B cell (primary cell): ENCODE measurements around the gene NTM. TPM values are rescaled to one million over a fixed set of nuclear protein-coding genes. Genes with fewer than 3 reads are reported as not detected.

Experiments used
- ATAC-seq: fragments of 200-7000 bp; cut with Tn5 transposase; one replicate; pipeline ENCODE4 v1.10.0; 2021; ENCODE audit warnings: low read depth, mild to moderate bottlenecking, moderate number of reproducible peaks, moderate library complexity
- CTCF ChIA-PET: fragments of 350-600 bp; sonication (Branson Sonifier 250); formaldehyde crosslinking; loops from one replicate; lab custom pipeline; 2021; ENCODE audit warnings: antibody characterized with exemption, inconsistent platforms; lab: Charles Lee
- POLR2A ChIA-PET: fragments of 350-600 bp; sonication (Branson Sonifier 250); formaldehyde crosslinking; loops from one replicate; lab custom pipeline; 2021; ENCODE audit warnings: antibody characterized with exemption; lab: Charles Lee
- DNase-seq: peaks from one replicate; pipeline ENCODE4 v3.0.0; 2013
- H2AFZ ChIP-seq: 2 replicates; pipeline ENCODE4 v1.6.1; 2012; ENCODE audit warnings: mild to moderate bottlenecking, low read depth, low read length; ENCODE audit not compliant: insufficient read depth, poor library complexity, severe bottlenecking
- H3K27ac ChIP-seq, 2 donors: 1 replicate in 1 of 2; 2 replicates in 1 of 2; pipeline ENCODE4 v1.5.1; 2012 to 2013; ENCODE audit warnings: low read length in 2 of 2, mild to moderate bottlenecking in 2 of 2, moderate library complexity in 1 of 2
- H3K27me3 ChIP-seq, 4 experiments: fragments of 200-600 bp in 1 of 4; sonication (generic) in 1 of 4; replicated peaks in 1 of 4; 1 replicate in 2 of 4; 2 replicates in 2 of 4; pipeline versions ENCODE4 v1.6.1 to v1.7.0; 2013 to 2016; ENCODE audit warnings: low read length in 3 of 4, mild to moderate bottlenecking in 2 of 4, mixed read lengths in 1 of 4, moderate library complexity in 1 of 4; ENCODE audit not compliant: insufficient read depth in 4 of 4, control insufficient read depth in 3 of 4; ENCODE audit errors: control extremely low read depth in 1 of 4
- H3K36me3 ChIP-seq, 2 experiments: replicated peaks in 1 of 2; 1 replicate in 1 of 2; 2 replicates in 1 of 2; pipeline versions ENCODE4 v1.6.1 to v1.7.1; 2013; ENCODE audit warnings: low read length in 1 of 2; ENCODE audit not compliant: insufficient read depth in 2 of 2, control insufficient read depth in 1 of 2; ENCODE audit errors: control extremely low read depth in 1 of 2, extremely low read depth in 1 of 2
- H3K4me1 ChIP-seq, 2 donors: fragments of 200-600 bp in 1 of 2; sonication (generic) in 1 of 2; 1 replicate in 1 of 2; 2 replicates in 1 of 2; pipeline versions ENCODE4 v1.5.1 to v1.6.1; 2013 to 2017; ENCODE audit warnings: low read length in 2 of 2; ENCODE audit not compliant: control insufficient read depth in 2 of 2, insufficient read depth in 2 of 2
- H3K4me2 ChIP-seq: replicated peaks from 2 replicates; pipeline ENCODE3; 2012; ENCODE audit warnings: mild to moderate bottlenecking, low read depth, low read length; ENCODE audit not compliant: poor library complexity, severe bottlenecking
- H3K4me3 ChIP-seq, 5 experiments: fragments of 200-600 bp in 1 of 5; sonication (generic) in 1 of 5; 1 replicate in 3 of 5; 2 replicates in 2 of 5; pipeline versions ENCODE4 v1.5.1 to v1.7.0; 2011 to 2016; ENCODE audit warnings: low read length in 4 of 5, mild to moderate bottlenecking in 4 of 5, low read depth in 2 of 5, control low read depth in 1 of 5, moderate library complexity in 1 of 5; ENCODE audit not compliant: insufficient read depth in 1 of 5; ENCODE audit errors: control extremely low read depth in 1 of 5, extremely low read depth in 1 of 5
- H3K79me2 ChIP-seq: fragments of 200-600 bp; sonication (generic); one replicate; pipeline ENCODE4 v1.6.0; 2016; ENCODE audit warnings: low read length; ENCODE audit not compliant: control insufficient read depth, insufficient read depth
- H3K9ac ChIP-seq: fragments of 200-600 bp; sonication (generic); 2 replicates; pipeline ENCODE4 v1.6.1; 2017; ENCODE audit warnings: mild to moderate bottlenecking, low read length, moderate library complexity
- H3K9me3 ChIP-seq, 3 donors: one replicate each; pipeline versions ENCODE4 v1.6.1 to v1.7.1; 2013; ENCODE audit warnings: low read length in 2 of 3; ENCODE audit not compliant: control insufficient read depth in 2 of 3, insufficient read depth in 1 of 3; ENCODE audit errors: control extremely low read depth in 1 of 3
- H4K20me1 ChIP-seq: 2 replicates; pipeline ENCODE4 v1.6.0; 2012; ENCODE audit warnings: mild to moderate bottlenecking, low read length; ENCODE audit not compliant: insufficient read depth, control insufficient read depth, poor library complexity, severe bottlenecking
- H3K27ac Mint-ChIP-seq: one replicate; pipeline ENCODE4 v1.8.0; 2021; ENCODE audit warnings: mixed read lengths
- H3K27me3 Mint-ChIP-seq: one replicate; pipeline ENCODE4 v1.8.0; 2021; ENCODE audit warnings: mixed read lengths
- H3K4me1 Mint-ChIP-seq: one replicate; pipeline ENCODE4 v1.8.0; 2021; ENCODE audit warnings: mixed read lengths
- H3K4me3 Mint-ChIP-seq: one replicate; pipeline ENCODE4 v1.8.0; 2021; ENCODE audit warnings: mixed read lengths
- H3K9me3 Mint-ChIP-seq: one replicate; pipeline ENCODE4 v1.8.0; 2022; ENCODE audit warnings: mixed read lengths; ENCODE audit not compliant: insufficient read depth
- CTCF ChIP-seq: fragments of 200-600 bp; IDR thresholded peaks from one replicate; pipeline ENCODE4 v1.8.0; 2022; ENCODE audit warnings: antibody characterized with exemption, mild to moderate bottlenecking
- EZH2 ChIP-seq: IDR thresholded peaks from 2 replicates; pipeline ENCODE4 v1.6.1; 2012; ENCODE audit warnings: borderline replicate concordance, low read depth, mild to moderate bottlenecking, moderate library complexity, low read length; ENCODE audit not compliant: insufficient read depth, poor library complexity, severe bottlenecking
- WGBS: methylation state at CpG from one replicate; pipeline ENCODE4 v1.1.5; 2013; ENCODE audit warnings: missing lambda C conversion rate; ENCODE audit not compliant: insufficient coverage; 5-methylcytosine and 5-hydroxymethylcytosine counted together
- intact Hi-C: fragments of 100-400 bp; cut with micrococcal nuclease; formaldehyde crosslinking; loops from one replicate; pipeline ENCODE4 v1.10.0; 2022
- polyA plus RNA-seq: library from polyadenylated mRNA; depleted of rRNA; stranded (reverse); fragments of >200 nt; gene quantifications from 2 replicates; pipeline ENCODE4 v1.2.3, GENCODE V29; 2012
- total RNA-seq, 2 donors: library from RNA; stranded (reverse); fragments of 120-200 nt in 1 of 2; gene quantifications; 1 replicate in 1 of 2; 2 replicates in 1 of 2; pipeline versions ENCODE4 v1.2.3 to v1.2.4, GENCODE V29; 2013 to 2022

The NTM gene
- total and polyA plus RNA-seq, 2 donors (not counting 1 experiment from before 2014, with no cell fraction given): not detected

DNA sequence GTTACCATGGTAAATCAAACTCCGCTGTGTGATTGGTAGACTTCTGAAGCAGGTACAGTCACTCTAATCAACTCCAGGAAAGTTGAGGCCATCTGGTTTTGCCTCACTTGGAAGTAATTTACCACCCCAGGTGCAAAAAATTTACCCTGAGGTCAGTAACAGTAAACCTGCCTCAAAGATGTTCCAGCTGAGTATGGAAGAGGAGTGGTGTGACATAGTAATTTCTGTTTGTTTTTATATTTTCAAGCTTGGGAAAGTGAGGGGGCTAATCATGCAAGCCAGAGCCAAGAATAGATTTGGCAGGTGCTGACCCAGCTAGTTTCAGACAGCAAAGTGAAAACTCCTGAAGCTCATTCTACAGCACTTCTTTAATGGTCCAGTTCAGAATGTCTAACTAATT lies 691.6 kb downstream of the NTM start:
- intact Hi-C loops: no loop called here
- H3K27ac ChIP-seq: no peak overlapping the region
- no peaks in the 10 kb centered on the region for H3K79me2 ChIP-seq
- no peak overlapping the region for H2AFZ ChIP-seq
- H3K4me1 ChIP-seq: no peaks in the 10 kb centered on the region
- no CpG with 5 or more reads among the region's 1 CpG for WGBS
- no peak for TF ChIP-seq EZH2
- no peak for TF ChIP-seq CTCF
- DNase-seq (no peak), ATAC-seq (no peak)
- Mint-ChIP-seq H3K4me3 (no peak overlapping the region), H3K4me1 (no peaks in the 10 kb centered on the region), H3K27ac (no peak overlapping the region), H3K27me3 (no peaks in the 10 kb centered on the region), H3K9me3 (no peaks in the 10 kb centered on the region)
- no peaks in the 10 kb centered on the region for H3K36me3 ChIP-seq
- H3K27me3 ChIP-seq: no peaks in the 10 kb centered on the region
- no peak overlapping the region for H3K9ac ChIP-seq
- ChIA-PET CTCF (interaction anchor here (0.7 kb wide), 1 partner anchor 40 kb away, joined by 3 read pairs; no protein-coding TSS in a partner anchor), POLR2A (no interaction called here)
- no peaks in the 10 kb centered on the region for H4K20me1 ChIP-seq
- H3K9me3 ChIP-seq: no peaks in the 10 kb centered on the region
- H3K4me2 ChIP-seq: no peak overlapping the region
- no peak overlapping the region for H3K4me3 ChIP-seq

DNA sequence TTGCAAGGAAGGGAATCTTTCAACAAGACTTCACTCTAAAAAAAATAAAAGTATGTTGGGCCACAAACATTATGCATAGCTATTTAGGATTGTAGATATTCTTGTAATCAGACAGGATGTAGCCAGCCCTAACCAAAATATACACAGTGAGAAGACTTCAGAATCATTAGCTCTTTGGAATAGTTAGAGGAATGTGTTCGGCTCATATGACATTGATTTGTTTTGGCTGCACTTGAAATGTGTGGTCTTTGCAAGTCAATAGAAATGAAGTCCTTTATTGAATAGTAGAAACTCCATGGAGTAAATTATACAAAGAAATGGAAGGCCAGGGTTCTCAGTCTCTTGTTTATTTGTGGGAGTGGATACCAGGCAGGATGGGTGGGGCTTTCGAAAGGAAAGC lies 692.1 kb downstream of the NTM start:
- H3K27ac ChIP-seq: no peak overlapping the region
- no peak overlapping the region for H3K9ac ChIP-seq
- intact Hi-C loops: no loop called here
- H3K36me3 ChIP-seq: no peaks in the 10 kb centered on the region
- no peaks in the 10 kb centered on the region for H3K27me3 Mint-ChIP-seq
- no peaks in the 10 kb centered on the region for H4K20me1 ChIP-seq
- H3K4me3 Mint-ChIP-seq: no peak overlapping the region
- H3K27me3 ChIP-seq: no peaks in the 10 kb centered on the region
- TF ChIP-seq CTCF (no peak), EZH2 (no peak)
- no peak overlapping the region for H3K4me3 ChIP-seq
- CTCF ChIA-PET: interaction anchor here (0.7 kb wide), 1 partner anchor 40 kb away, joined by 3 read pairs; no protein-coding TSS in a partner anchor
- no peaks in the 10 kb centered on the region for H3K4me1 Mint-ChIP-seq
- no peak for DNase-seq
- H2AFZ ChIP-seq: no peak overlapping the region
- ATAC-seq: no peak
- no peak overlapping the region for H3K4me2 ChIP-seq
- no CpG with 5 or more reads among the region's 2 CpGs for WGBS
- H3K79me2 ChIP-seq: no peaks in the 10 kb centered on the region
- POLR2A ChIA-PET: no interaction called here
- no peaks in the 10 kb centered on the region for H3K9me3 Mint-ChIP-seq
- H3K27ac Mint-ChIP-seq: no peak overlapping the region
- no peaks in the 10 kb centered on the region for H3K4me1 ChIP-seq
- H3K9me3 ChIP-seq: no peaks in the 10 kb centered on the region
